ENCODE measurements around the gene SUV39H2.

SUV39H2 gene

DNA sequence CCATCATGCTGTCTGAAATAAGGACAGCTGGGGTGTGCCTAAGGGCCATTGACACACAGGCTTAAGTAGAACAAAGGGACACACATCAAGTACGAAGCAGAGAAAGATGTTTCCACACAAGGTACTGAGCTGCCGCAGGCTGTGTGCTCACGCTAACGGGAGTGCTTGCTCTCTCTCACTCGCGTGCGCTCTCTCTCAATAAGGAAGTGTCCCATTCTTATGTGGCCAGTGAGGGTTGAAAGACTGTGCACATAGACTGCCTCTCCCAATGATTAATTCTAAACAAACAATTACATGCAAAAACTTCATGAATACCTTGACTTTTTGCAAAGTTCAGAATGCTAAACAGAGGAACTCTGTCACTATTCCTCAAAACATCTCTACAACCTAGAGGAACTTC is 45.3 kb downstream of the SUV39H2 start:
- TF ChIP-seq EZH2phosphoT487 (IDR thresholded peaks at IDR 0.05; ENCODE audit: borderline replicate concordance) (no peak), CTCF (conservative IDR thresholded peaks at IDR 0.05; ENCODE audit: low read length) (no peak)
- no peak overlapping the region for H3K9ac ChIP-seq (ENCODE audit: low read depth, low read length, poor library complexity, severe bottlenecking)
- no peaks in the 10 kb centered on the region for H3F3A ChIP-seq (ENCODE audit: low read depth)

GRCh38 chr10:14925268-14925667 is 46.6 kb downstream of the SUV39H2 start:
- Histone ChIP-seq H3K4me1 (ENCODE audit: insufficient read depth, low read length, poor library complexity, severe bottlenecking) (no peaks in the 10 kb centered on the region), H3K4me2 (ENCODE audit: low read depth, low read length, poor library complexity, severe bottlenecking) (no peak overlapping the region), H3K9me3 (ENCODE audit: insufficient read depth, low read depth, low read length) (no peaks in the 10 kb centered on the region), H3K4me3 (ENCODE audit: low read length, poor library complexity, severe bottlenecking) (no peak overlapping the region), H3K27me3 (ENCODE audit: insufficient read depth, low read length, poor library complexity, severe bottlenecking) (no peaks in the 10 kb centered on the region), H3F3A (ENCODE audit: low read depth) (no peaks in the 10 kb centered on the region), H3K9me2 (replicated peaks; ENCODE audit: low read depth, low read length) (no peaks in the 10 kb centered on the region), H4K20me1 (ENCODE audit: insufficient read depth, low read length, poor library complexity, severe bottlenecking) (no peaks in the 10 kb centered on the region), H2AFZ (ENCODE audit: low read length) (no peak overlapping the region), H3K79me2 (ENCODE audit: insufficient read depth, low read length) (no peaks in the 10 kb centered on the region), H3K9ac (ENCODE audit: low read depth, low read length, poor library complexity, severe bottlenecking) (no peak overlapping the region), H3K36me3 (ENCODE audit: insufficient read depth, low read length) (peaks cover 82% of the 10 kb centered on the region; the same call in 1 of the 2 replicates)
- TF ChIP-seq CTCF (conservative IDR thresholded peaks at IDR 0.05; ENCODE audit: low read length), result no peak
- TF ChIP-seq EZH2phosphoT487 (IDR thresholded peaks at IDR 0.05; ENCODE audit: borderline replicate concordance), result no peak

More for the DNA sequence above, 45.3 kb downstream of the SUV39H2 start:
- Histone ChIP-seq H3K4me3 (ENCODE audit: low read length, poor library complexity, severe bottlenecking) (no peak overlapping the region), H2AFZ (ENCODE audit: low read length) (no peak overlapping the region), H4K20me1 (ENCODE audit: insufficient read depth, low read length, poor library complexity, severe bottlenecking) (no peaks in the 10 kb centered on the region), H3K36me3 (ENCODE audit: insufficient read depth, low read length) (peaks cover 88% of the 10 kb centered on the region; the same call in 1 of the 2 replicates), H3K27me3 (ENCODE audit: insufficient read depth, low read length, poor library complexity, severe bottlenecking) (no peaks in the 10 kb centered on the region), H3K9me3 (ENCODE audit: insufficient read depth, low read depth, low read length) (no peaks in the 10 kb centered on the region), H3K4me1 (ENCODE audit: insufficient read depth, low read length, poor library complexity, severe bottlenecking) (no peaks in the 10 kb centered on the region), H3K9me2 (replicated peaks; ENCODE audit: low read depth, low read length) (no peaks in the 10 kb centered on the region), H3K4me2 (ENCODE audit: low read depth, low read length, poor library complexity, severe bottlenecking) (no peak overlapping the region), H3K79me2 (ENCODE audit: insufficient read depth, low read length) (no peaks in the 10 kb centered on the region)

GRCh38 chr10:14926061-14926470 is 47.4 kb downstream of the SUV39H2 start:
- no peaks in the 10 kb centered on the region for H3F3A ChIP-seq (ENCODE audit: low read depth)
- no peak overlapping the region for H3K4me3 ChIP-seq (ENCODE audit: low read length, poor library complexity, severe bottlenecking)
- H3K36me3 ChIP-seq (ENCODE audit: insufficient read depth, low read length), result peaks cover 83% of the 10 kb centered on the region; the same call in 1 of the 2 replicates
- no peaks in the 10 kb centered on the region for H3K79me2 ChIP-seq (ENCODE audit: insufficient read depth, low read length)
- H3K27me3 ChIP-seq (ENCODE audit: insufficient read depth, low read length, poor library complexity, severe bottlenecking), result no peaks in the 10 kb centered on the region
- no peaks in the 10 kb centered on the region for H3K9me2 ChIP-seq (replicated peaks; ENCODE audit: low read depth, low read length)
- no peaks in the 10 kb centered on the region for H4K20me1 ChIP-seq (ENCODE audit: insufficient read depth, low read length, poor library complexity, severe bottlenecking)
- H3K4me1 ChIP-seq (ENCODE audit: insufficient read depth, low read length, poor library complexity, severe bottlenecking), result no peaks in the 10 kb centered on the region
- no peak for TF ChIP-seq EZH2phosphoT487 (IDR thresholded peaks at IDR 0.05; ENCODE audit: borderline replicate concordance)
- H3K9ac ChIP-seq (ENCODE audit: low read depth, low read length, poor library complexity, severe bottlenecking), result no peak overlapping the region
- no peak overlapping the region for H3K4me2 ChIP-seq (ENCODE audit: low read depth, low read length, poor library complexity, severe bottlenecking)
- H3K9me3 ChIP-seq (ENCODE audit: insufficient read depth, low read depth, low read length), result no peaks in the 10 kb centered on the region
- no peak overlapping the region for H2AFZ ChIP-seq (ENCODE audit: low read length)

GRCh38 chr10:14926722-14927416 is 48.2 kb downstream of the SUV39H2 start:
- Histone ChIP-seq H3K36me3 (ENCODE audit: insufficient read depth, low read length) (peaks cover 83% of the 10 kb centered on the region; the same call in 1 of the 2 replicates), H3K9ac (ENCODE audit: low read depth, low read length, poor library complexity, severe bottlenecking) (no peak overlapping the region), H3K27me3 (ENCODE audit: insufficient read depth, low read length, poor library complexity, severe bottlenecking) (no peaks in the 10 kb centered on the region), H2AFZ (ENCODE audit: low read length) (no peak overlapping the region), H3K4me3 (ENCODE audit: low read length, poor library complexity, severe bottlenecking) (no peak overlapping the region), H3K9me3 (ENCODE audit: insufficient read depth, low read depth, low read length) (no peaks in the 10 kb centered on the region), H3F3A (ENCODE audit: low read depth) (no peaks in the 10 kb centered on the region), H3K9me2 (replicated peaks; ENCODE audit: low read depth, low read length) (no peaks in the 10 kb centered on the region), H4K20me1 (ENCODE audit: insufficient read depth, low read length, poor library complexity, severe bottlenecking) (no peaks in the 10 kb centered on the region), H3K4me1 (ENCODE audit: insufficient read depth, low read length, poor library complexity, severe bottlenecking) (no peaks in the 10 kb centered on the region), H3K4me2 (ENCODE audit: low read depth, low read length, poor library complexity, severe bottlenecking) (no peak overlapping the region), H3K79me2 (ENCODE audit: insufficient read depth, low read length) (no peaks in the 10 kb centered on the region)
- TF ChIP-seq EZH2phosphoT487 (IDR thresholded peaks at IDR 0.05; ENCODE audit: borderline replicate concordance) (no peak), CTCF (conservative IDR thresholded peaks at IDR 0.05; ENCODE audit: low read length) (no peak)
